K562 (cell line): Measurements from ENCODE around the gene A1CF. TPM values are rescaled to one million over a fixed set of nuclear protein-coding genes. Genes with fewer than 3 reads are reported as not detected.

Source experiments
- DEAF1 ChIP-seq: fragments of 450-650 bp; formaldehyde crosslinking; IDR thresholded peaks from 2 replicates; pipeline ENCODE4 v1.4.0; 2020; ENCODE audit warnings: mild to moderate bottlenecking, moderate library complexity
- PHTF2 ChIP-seq: fragments of 250-450 bp; sonication (Bioruptor Pico); IDR thresholded peaks from 2 replicates; pipeline ENCODE4 v1.5.0; 2021; ENCODE audit warnings: mild to moderate bottlenecking
- SRSF3 ChIP-seq: fragments of 200-400 bp; formaldehyde crosslinking; IDR thresholded peaks from 2 replicates; pipeline ENCODE4 v1.6.1; 2016; ENCODE audit warnings: mild to moderate bottlenecking, low read length, moderate library complexity; ENCODE audit not compliant: insufficient read depth
- TFE3 ChIP-seq: fragments of 450-650 bp; formaldehyde crosslinking; IDR thresholded peaks from 2 replicates; pipeline ENCODE4 v1.4.0; 2020; ENCODE audit warnings: mild to moderate bottlenecking, mixed read lengths
- ZNF407 ChIP-seq: fragments of 450-650 bp; IDR thresholded peaks from 2 replicates; pipeline ENCODE4 v1.6.1; 2016; ENCODE audit warnings: low read depth
- polyA plus RNA-seq, 8 experiments: library from polyadenylated mRNA; depleted of rRNA in 4 of 8; stranded (reverse) in 5 of 8; unstranded in 3 of 8; fragments of >200 nt; fragmentation: Nextera tagmentation in 2 of 8; fragmentation: Illumina TruSeq in 1 of 8; extraction: Ambion mirVana in 2 of 8; extraction: Trizol in 1 of 8; gene quantifications; 2 replicates each; pipeline versions ENCODE4 v1.2.1 to v1.2.3, GENCODE V29; 2011 to 2014; ENCODE audit warnings: inconsistent platforms in 1 of 8, missing spikeins in 1 of 8
- total RNA-seq, 7 experiments: library from RNA; depleted of rRNA in 6 of 7; stranded (reverse); fragments of >200 nt in 6 of 7; fragmentation: Illumina TruSeq in 2 of 7; extraction: Trizol in 2 of 7; gene quantifications; 2 replicates each; pipeline versions ENCODE4 v1.2.1 to v1.2.3, GENCODE V29; 2011 to 2021; ENCODE audit warnings: low replicate concordance in 1 of 7

A1CF gene
- total and polyA plus RNA-seq, 9 of the 15 experiments (the other 6 are each of a cell fraction or from before 2014, with no cell fraction given), result 0.11 TPM; not detected in 8

GRCh38 chr10:50931948-50932431 lies 46.6 kb upstream of the A1CF start (continued):
- no peak for TF ChIP-seq ZNF407
- TF ChIP-seq PHTF2 (CRISPR knock-in tag), result no peak
- TF ChIP-seq DEAF1 (CRISPR knock-in tag), result no peak
- no peak for TF ChIP-seq SRSF3
- no peak for TF ChIP-seq TFE3 (CRISPR knock-in tag)
